Right lobe of liver (tissue), 4 donors: Measurements from ENCODE around the gene RBM4.

Experiments
- CTCF ChIP-seq, 4 donors: fragments of 200-600 bp in 3 of 4; fragments of 450-650 bp in 1 of 4; IDR thresholded peaks; one replicate each; pipeline versions ENCODE4 v1.5.1 to v1.8.0; 2016 to 2022; ENCODE audit warnings: antibody characterized with exemption in 4 of 4, mild to moderate bottlenecking in 2 of 4
- POLR2A ChIP-seq: fragments of 450-650 bp; IDR thresholded peaks from one replicate; pipeline ENCODE4 v1.6.1; 2017; ENCODE audit warnings: antibody characterized with exemption, mild to moderate bottlenecking
- donor health status: DM: no; HTN: no; CAD: no.
- donor health status: DM: no; HTN: no; CAD: no.
- donor health status: DM: no; HTN: yes; CAD: no.

- TF ChIP-seq CTCF (IDR thresholded peaks at IDR 0.05) (no peak), POLR2A (no peak)
Measured at GRCh38 chr11:66680966-66681645, 42.6 kb downstream of the RBM4 start.
